HepG2 (cell line): ENCODE data around the gene PPY. TPM values are rescaled to one million over a fixed set of nuclear protein-coding genes. Genes with fewer than 3 reads are reported as not detected.

ENCODE experiments used
- ATAC-seq: fragments of 200-7000 bp; cut with Tn5 transposase; 3 replicates; pipeline ENCODE4 v1.9.1; 2020; ENCODE audit warnings: mild to moderate bottlenecking, moderate library complexity
- BruUV-seq: library from RNA; stranded (reverse); fragments of 400-500 nt; replicated peaks from 2 replicates; lab custom pipeline; 2021; lab: Mats Ljungman, UMichigan
- CTCF ChIA-PET: fragments of 300-600 bp; formaldehyde crosslinking; extraction: SDS; loops from one replicate; lab custom pipeline; 2021; ENCODE audit warnings: low total read pairs, inconsistent platforms, low intra/inter-chr PET ratio; lab: Yijun Ruan, JAX
- POLR2A ChIA-PET: fragments of 350-600 bp; sonication (Branson Sonifier 250); formaldehyde crosslinking; loops from one replicate; lab custom pipeline; 2020; ENCODE audit warnings: antibody characterized with exemption, inconsistent platforms; lab: Yijun Ruan, JAX
- DNase-seq: peaks from one replicate; pipeline ENCODE4 v3.0.0-alpha.2; 2015; ENCODE audit warnings: low spot score
- FAIRE-seq: peaks from 3 replicates; lab custom pipeline; 2011; peaks lifted over from hg19 to GRCh38; lab: Jason Lieb, UNC
- H2AFZ ChIP-seq: one replicate; pipeline ENCODE4 v1.6.1; 2011; ENCODE audit warnings: low read length, inconsistent platforms
- H3K27ac ChIP-seq: fragments of 300-600 bp; 3 replicates; pipeline ENCODE4 v1.8.0; 2011; ENCODE audit warnings: mixed run types, mild to moderate bottlenecking, mixed read lengths, low read length, inconsistent platforms; ENCODE audit not compliant: insufficient read depth; ENCODE audit errors: extremely low read length
- H3K27me3 ChIP-seq, 2 experiments: fragments of 200-600 bp in 1 of 2; 2 replicates in 1 of 2; 3 replicates in 1 of 2; pipeline versions ENCODE4 v1.6.0 to v1.8.0; 2011; ENCODE audit warnings: low read length in 2 of 2, mild to moderate bottlenecking in 2 of 2, moderate library complexity in 2 of 2, inconsistent platforms in 1 of 2; ENCODE audit not compliant: insufficient read depth in 2 of 2, control insufficient read depth in 1 of 2
- H3K36me3 ChIP-seq, 2 experiments: fragments of 200-600 bp in 1 of 2; replicated peaks in 1 of 2; 2 replicates in 1 of 2; 3 replicates in 1 of 2; pipeline versions ENCODE4 v1.5.1 to v1.8.0; 2011; ENCODE audit warnings: low read length in 2 of 2, inconsistent platforms in 1 of 2; ENCODE audit not compliant: insufficient read depth in 2 of 2, control insufficient read depth in 1 of 2
- H3K4me1 ChIP-seq: 2 replicates; pipeline ENCODE4 v1.5.1; 2012; ENCODE audit warnings: low read length, inconsistent platforms; ENCODE audit not compliant: insufficient read depth
- H3K4me2 ChIP-seq: 2 replicates; pipeline ENCODE4 v1.6.0; 2011; ENCODE audit warnings: low read depth, low read length, inconsistent platforms
- H3K4me3 ChIP-seq, 3 experiments: fragments of 200-600 bp in 1 of 3; sonication (generic), shearing (Covaris generic) in 1 of 3; replicated peaks in 1 of 3; 2 replicates each; pipeline ENCODE4 v1.5.1; 2011 to 2016; ENCODE audit warnings: low read length in 3 of 3, inconsistent platforms in 2 of 3, low read depth in 2 of 3, mild to moderate bottlenecking in 2 of 3, control low read depth in 1 of 3, mixed read lengths in 1 of 3; ENCODE audit not compliant: insufficient read depth in 1 of 3
- H3K79me2 ChIP-seq: one replicate; pipeline ENCODE4 v1.6.1; 2011; ENCODE audit warnings: low read length, inconsistent platforms; ENCODE audit not compliant: insufficient read depth
- H3K9ac ChIP-seq: 2 replicates; pipeline ENCODE4 v1.6.0; 2011; ENCODE audit warnings: mild to moderate bottlenecking, low read depth, low read length, inconsistent platforms; ENCODE audit not compliant: insufficient read depth
- H3K9me3 ChIP-seq: 2 replicates; pipeline ENCODE4 v1.5.1; 2012; ENCODE audit warnings: mild to moderate bottlenecking, low read length
- H4K20me1 ChIP-seq: 2 replicates; pipeline ENCODE4 v1.6.0; 2011; ENCODE audit warnings: inconsistent platforms, mild to moderate bottlenecking, low read length, moderate library complexity; ENCODE audit not compliant: insufficient read depth
- CBX1 ChIP-seq: IDR thresholded peaks from one replicate; pipeline ENCODE4 v1.6.1; 2016; ENCODE audit warnings: antibody characterized with exemption, low read depth
- ELF4 ChIP-seq: sonication (generic); formaldehyde crosslinking; IDR thresholded peaks from 2 replicates; pipeline ENCODE4 v1.5.0; 2020; ENCODE audit warnings: missing genetic modification reagents, mild to moderate bottlenecking, moderate library complexity, borderline replicate concordance
- FLYWCH1 ChIP-seq: sonication (generic); formaldehyde crosslinking; IDR thresholded peaks from 2 replicates; pipeline ENCODE4 v1.8.1; 2023; ENCODE audit warnings: mild to moderate bottlenecking, missing genetic modification reagents
- IKZF1 ChIP-seq: fragments of 450-650 bp; IDR thresholded peaks from 2 replicates; pipeline ENCODE4 v1.7.1; 2016
- MED1 ChIP-seq: sonication (generic); formaldehyde crosslinking; IDR thresholded peaks from 2 replicates; pipeline ENCODE4 v1.4.0; 2020; ENCODE audit warnings: missing genetic modification reagents
- RFXAP ChIP-seq: sonication (generic); formaldehyde crosslinking; IDR thresholded peaks from 2 replicates; pipeline ENCODE4 v1.4.0; 2020; ENCODE audit warnings: missing genetic modification reagents, borderline replicate concordance
- SMAD9 ChIP-seq: sonication (generic); formaldehyde crosslinking; IDR thresholded peaks from 2 replicates; pipeline ENCODE4 v1.5.1; 2020; ENCODE audit warnings: mild to moderate bottlenecking, missing genetic modification reagents
- TERF1 ChIP-seq: sonication (generic); formaldehyde crosslinking; IDR thresholded peaks from 2 replicates; pipeline ENCODE4 v1.8.0; 2022; ENCODE audit warnings: mild to moderate bottlenecking, missing genetic modification reagents, moderate library complexity
- ZNF362 ChIP-seq: sonication (generic); formaldehyde crosslinking; IDR thresholded peaks from 2 replicates; pipeline ENCODE4 v1.4.0; 2020; ENCODE audit warnings: missing genetic modification reagents, mild to moderate bottlenecking, borderline replicate concordance
- ZNF430 ChIP-seq: sonication (generic); formaldehyde crosslinking; IDR thresholded peaks from 2 replicates; pipeline ENCODE4 v1.9.0; 2021; ENCODE audit warnings: mild to moderate bottlenecking, missing genetic modification reagents
- ZNF850 ChIP-seq: sonication (generic); formaldehyde crosslinking; conservative IDR thresholded peaks from 2 replicates; pipeline ENCODE4 v1.9.0; 2021; ENCODE audit warnings: mild to moderate bottlenecking, missing genetic modification reagents
- ZSCAN12 ChIP-seq: sonication (generic); formaldehyde crosslinking; IDR thresholded peaks from 2 replicates; pipeline ENCODE4 v1.9.0; 2021; ENCODE audit warnings: mild to moderate bottlenecking, missing genetic modification reagents
- ZSCAN22 ChIP-seq: sonication (generic); formaldehyde crosslinking; IDR thresholded peaks from 2 replicates; pipeline ENCODE4 v1.4.0; 2020; ENCODE audit warnings: mild to moderate bottlenecking, missing genetic modification reagents
- WGBS: methylation state at CpG from one replicate; pipeline ENCODE4 v1.1.6; 2017; ENCODE audit warnings: low lambda C conversion rate; 5-methylcytosine and 5-hydroxymethylcytosine counted together
- in situ Hi-C: cut with HindIII; loops from 2 replicates; pipeline ENCODE4 v1.10.0; 2017; ENCODE audit warnings: low pct_unique_long_range_greater_than_20kb; ENCODE audit not compliant: extremely low pct_ligation_motif_present
- intact Hi-C: fragments of 100-400 bp; cut with micrococcal nuclease; formaldehyde crosslinking; loops from one replicate; pipeline ENCODE4 v1.10.0; 2022; ENCODE audit not compliant: unreplicated experiment
- polyA plus RNA-seq, 8 experiments: library from polyadenylated mRNA; depleted of rRNA in 3 of 8; stranded (reverse) in 7 of 8; unstranded in 1 of 8; fragments of >200 nt; fragmentation: Illumina TruSeq in 4 of 8; extraction: Trizol in 4 of 8; gene quantifications; 2 replicates each; pipeline versions ENCODE4 v1.2.1 to v1.2.3, GENCODE V29; 2011 to 2016; ENCODE audit warnings: low read depth in 4 of 8, missing spikeins in 1 of 8, mixed read lengths in 1 of 8; ENCODE audit not compliant: insufficient read depth in 1 of 8
- total RNA-seq, 5 experiments: library from RNA; depleted of rRNA; stranded (reverse); fragments of >200 nt; fragmentation: Illumina TruSeq; extraction: Trizol; gene quantifications; 2 replicates each; pipeline ENCODE4 v1.2.3, GENCODE V29; 2016; ENCODE audit warnings: low read depth in 1 of 5

Gene PPY
- total and polyA plus RNA-seq, 2 of the 13 experiments (the other 11 are each of a cell fraction or from before 2014, with no cell fraction given): not detected

GRCh38 chr17:43906951-43907424 lies 35.3 kb downstream of the PPY start (continued):
- no peak for TF ChIP-seq ZNF362 (CRISPR knock-in tag)

GRCh38 chr17:43905985-43906852 lies 36.1 kb downstream of the PPY start:
- Histone ChIP-seq H3K27ac (no peak overlapping the region), H3K27me3 (peaks cover 22 to 85% of the 10 kb centered on the region in 2 experiments), H3K79me2 (no peaks in the 10 kb centered on the region), H3K36me3 (no peaks in the 10 kb centered on the region), H3K4me3 (peak overlapping the region; percentile 48 to 69 (median 60); a peak in 4 of 6 replicates), H3K9ac (no peak overlapping the region), H4K20me1 (peaks cover 2% of the 10 kb centered on the region; the same call in 1 of the 2 replicates), H3K4me1 (peaks cover 29% of the 10 kb centered on the region), H3K9me3 (no peaks in the 10 kb centered on the region), H2AFZ (no peak overlapping the region), H3K4me2 (peak overlapping the region; percentile 63)
- 6% methylated on average over 23 of the region's 37 CpGs for WGBS
- FAIRE-seq: no peak
- DNase-seq: peak; percentile 47
- no TSS peak for BruUV-seq
- in situ Hi-C loops: no loop called here
- ChIA-PET CTCF (no interaction called here), POLR2A (no interaction called here)
- intact Hi-C loops: no loop called here
- ATAC-seq: peak; percentile 62
- TF ChIP-seq IKZF1 (no peak), ZSCAN12 (CRISPR knock-in tag) (no peak), SMAD9 (CRISPR knock-in tag) (no peak), FLYWCH1 (no peak), TERF1 (CRISPR knock-in tag) (no peak), ZNF430 (CRISPR knock-in tag) (0 out of 2 replicates have a peak, but pooled peaks have one; percentile 17), ZNF850 (CRISPR knock-in tag) (no peak), MED1 (CRISPR knock-in tag) (0 out of 2 replicates have a peak, but pooled peaks have one; percentile 19), RFXAP (CRISPR knock-in tag) (no peak), CBX1 (no peak), ZSCAN22 (CRISPR knock-in tag) (no peak), ELF4 (CRISPR knock-in tag) (no peak)
